ENCODE results near the gene CTXN2. TPM values are rescaled to one million over a fixed set of nuclear protein-coding genes. Genes with fewer than 3 reads are reported as not detected.

Gene CTXN2
- total and polyA plus RNA-seq, 10 of the 15 experiments (the other 5 are each of a cell fraction or from before 2014, with no cell fraction given): 0.01 to 0.09 TPM; not detected in 8

GRCh38 chr15:48178648-48178931 lies 12.9 kb upstream of the CTXN2 start:
- peaks cover 3% of the 10 kb centered on the region; the same call in 2 of the 3 replicates for H3K9me3 ChIP-seq (replicated peaks; ENCODE audit: control insufficient read depth, insufficient read depth, low read length)
- WGBS (ENCODE audit: insufficient coverage, insufficient replicate concordance, low lambda C conversion rate, missing lambda C conversion rate): 100% methylated on average over 1 of the region's 1 CpG
- H3K4me3 ChIP-seq: peak overlapping the region; percentile 92
- peaks cover 30% of the 10 kb centered on the region for H3K79me2 ChIP-seq (ENCODE audit: control insufficient read depth, insufficient read depth, low read length)
- ATAC-seq (no peak), DNase-seq (ENCODE audit: low read depth, low spot score) (no peak), FAIRE-seq (no peak)
- ChIA-PET RAD21 (ENCODE audit: unreplicated experiment) (no interaction called here), CTCF (interaction anchor here (0.7 to 1.9 kb wide), 2 partner anchors 108 to 798 kb away, joined by 3 to 5 read pairs; no protein-coding TSS in a partner anchor), SMC1A (ENCODE audit: uncharacterized antibody, unreplicated experiment) (no interaction called here), POLR2A (no interaction called here)
- H3K4me2 ChIP-seq (ENCODE audit: control insufficient read depth, insufficient read depth): peak overlapping the region; percentile 81
- in situ Hi-C loops (cut with MboI): no loop called here
- peak overlapping the region; percentile 95 for H2AFZ ChIP-seq (ENCODE audit: control insufficient read depth, low read depth, low read length)
- no TSS peak for BruUV-seq (replicated peaks)
- TF ChIP-seq ZBTB11 (CRISPR knock-in tag; IDR thresholded peaks at IDR 0.05) (0 out of 2 replicates have a peak, but pooled peaks have one; percentile 12), ZSCAN29 (IDR thresholded peaks at IDR 0.05) (no peak)
- H3K9ac ChIP-seq (ENCODE audit: control insufficient read depth, insufficient read depth, low read length): peak overlapping the region; percentile 81; the same call in 1 of the 2 replicates
- H3K4me1 ChIP-seq (ENCODE audit: control insufficient read depth, insufficient read depth, low read length): peaks cover 15% of the 10 kb centered on the region; the same call in 1 of the 2 replicates
- H3K27me3 ChIP-seq (replicated peaks in 1 of 2; ENCODE audit: control insufficient read depth in 2 of 2, insufficient read depth in 2 of 2, low read length in 1 of 2): no peaks in the 10 kb centered on the region
- intact Hi-C loops (cut with micrococcal nuclease; ENCODE audit: unreplicated experiment): no loop called here
- no peaks in the 10 kb centered on the region for H4K20me1 ChIP-seq (ENCODE audit: control insufficient read depth, insufficient read depth)
- no peaks in the 10 kb centered on the region; a peak in 1 of 4 replicates for H3K36me3 ChIP-seq (ENCODE audit: control insufficient read depth in 2 of 2, insufficient read depth in 2 of 2, low read length in 1 of 2)
- no peak overlapping the region for H3K27ac ChIP-seq (ENCODE audit: control insufficient read depth, insufficient read depth)

- Histone ChIP-seq H3K36me3 (ENCODE audit: control insufficient read depth in 2 of 2, insufficient read depth in 2 of 2, low read length in 1 of 2) (no peaks in the 10 kb centered on the region), H3K4me2 (ENCODE audit: control insufficient read depth, insufficient read depth) (no peak overlapping the region), H3K27me3 (replicated peaks in 1 of 2; ENCODE audit: control insufficient read depth in 2 of 2, insufficient read depth in 2 of 2, low read length in 1 of 2) (no peaks in the 10 kb centered on the region), H3K27ac (ENCODE audit: control insufficient read depth, insufficient read depth) (no peak overlapping the region), H3K4me3 (no peak overlapping the region), H3K9ac (ENCODE audit: control insufficient read depth, insufficient read depth, low read length) (no peak overlapping the region), H3K9me3 (replicated peaks; ENCODE audit: control insufficient read depth, insufficient read depth, low read length) (no peaks in the 10 kb centered on the region; the same call in 2 of the 3 replicates), H2AFZ (ENCODE audit: control insufficient read depth, low read depth, low read length) (no peak overlapping the region), H3K79me2 (ENCODE audit: control insufficient read depth, insufficient read depth, low read length) (no peaks in the 10 kb centered on the region; the same call in 1 of the 2 replicates), H3K4me1 (ENCODE audit: control insufficient read depth, insufficient read depth, low read length) (no peaks in the 10 kb centered on the region), H4K20me1 (ENCODE audit: control insufficient read depth, insufficient read depth) (no peaks in the 10 kb centered on the region)
- no TSS peak for BruUV-seq (replicated peaks)
- ChIA-PET SMC1A (ENCODE audit: uncharacterized antibody, unreplicated experiment) (no interaction called here), POLR2A (no interaction called here), CTCF (interaction anchor here (1.4 to 1.6 kb wide), 2 partner anchors 70 to 173 kb away, joined by 4 read pairs; no protein-coding TSS in a partner anchor), RAD21 (ENCODE audit: unreplicated experiment) (interaction anchor here (0.6 to 1.2 kb wide), 2 partner anchors 29 to 294 kb away, joined by 3 read pairs; no protein-coding TSS in a partner anchor)
- DNase-seq (ENCODE audit: low read depth, low spot score): no peak
- WGBS (ENCODE audit: insufficient coverage, insufficient replicate concordance, low lambda C conversion rate, missing lambda C conversion rate): 18% methylated on average over 2 of the region's 2 CpGs
- no peak for ATAC-seq
- in situ Hi-C loops (cut with MboI) (no loop called here), intact Hi-C loops (cut with micrococcal nuclease; ENCODE audit: unreplicated experiment) (no loop called here)
- no peak for FAIRE-seq
- TF ChIP-seq CEBPZ (IDR thresholded peaks at IDR 0.05; ENCODE audit: low read depth, low read length): no peak
- TF ChIP-seq ZNF274 (IDR thresholded peaks at IDR 0.05; ENCODE audit: insufficient read depth, insufficient read length): no peak
- TF ChIP-seq STAT1 (conservative IDR thresholded peaks at IDR 0.05): no peak
- no peak for TF ChIP-seq POU2F2 (IDR thresholded peaks at IDR 0.05; ENCODE audit: borderline replicate concordance, low read depth, low read length)
- no peak for TF ChIP-seq NFXL1 (IDR thresholded peaks at IDR 0.05; ENCODE audit: borderline replicate concordance)
- no peak for TF ChIP-seq NFYB (IDR thresholded peaks at IDR 0.05; ENCODE audit: insufficient read depth, low read depth, low read length)
Observed at GRCh38 chr15:48182749-48183148, 8.7 kb upstream of the CTXN2 start.
